GM12874 (cell line): ENCODE data around the gene SPRED2.

ENCODE experiments used
- CTCF ChIP-seq: IDR thresholded peaks from 2 replicates; pipeline ENCODE4 v1.5.1; 2011; ENCODE audit warnings: low read depth, mild to moderate bottlenecking, control low read depth, low read length, moderate library complexity; ENCODE audit not compliant: insufficient read depth

Gene SPRED2

GRCh38 chr2:65389476-65389875 lies 42.9 kb downstream of the SPRED2 start:
- no peak for TF ChIP-seq CTCF

- TF ChIP-seq CTCF = no peak
Observed at GRCh38 chr2:65388596-65389390, 43.6 kb downstream of the SPRED2 start.

- no peak for TF ChIP-seq CTCF
Observed at GRCh38 chr2:65388051-65388531, 44.3 kb downstream of the SPRED2 start.

GRCh38 chr2:65386989-65387388 lies 45.4 kb downstream of the SPRED2 start:
- no peak for TF ChIP-seq CTCF

- TF ChIP-seq CTCF = no peak
Observed at GRCh38 chr2:65386344-65386743, 46.1 kb downstream of the SPRED2 start.

GRCh38 chr2:65383541-65384488 lies 48.6 kb downstream of the SPRED2 start:
- TF ChIP-seq CTCF = no peak

- peak; percentile 45 for TF ChIP-seq CTCF
Observed at GRCh38 chr2:65382776-65383357, 49.5 kb downstream of the SPRED2 start.
